ENCODE measurements around the gene ARL2BP. TPM values are rescaled to one million over a fixed set of nuclear protein-coding genes. Genes with fewer than 3 reads are reported as not detected.

Gene ARL2BP
- total and polyA plus RNA-seq, 2 of the 13 experiments (the other 11 are each of a cell fraction or from before 2014, with no cell fraction given), result 64.3 to 67.6 TPM

- no peak for TF ChIP-seq THAP8 (CRISPR knock-in tag; IDR thresholded peaks at IDR 0.05; ENCODE audit: borderline replicate concordance)
- TF ChIP-seq FOXK1 (CRISPR knock-in tag; IDR thresholded peaks at IDR 0.05; ENCODE audit: borderline replicate concordance, low read depth), result peak; percentile 75; the same call in 1 of the 2 replicates
- peak; percentile 80; the same call in 1 of the 2 replicates for TF ChIP-seq ZNF431 (CRISPR knock-in tag; IDR thresholded peaks at IDR 0.05; ENCODE audit: borderline replicate concordance, low read depth)
- TF ChIP-seq HMG20B (CRISPR knock-in tag; conservative IDR thresholded peaks at IDR 0.05), result peak; percentile 65
- TF ChIP-seq ZNF570 (CRISPR knock-in tag; IDR thresholded peaks at IDR 0.05; ENCODE audit: borderline replicate concordance), result 0 out of 2 replicates have a peak, but pooled peaks have one; percentile 44
- TF ChIP-seq FOSL1 (CRISPR knock-in tag; IDR thresholded peaks at IDR 0.05; ENCODE audit: borderline replicate concordance), result no peak
- TF ChIP-seq RORA (CRISPR knock-in tag; IDR thresholded peaks at IDR 0.05), result peak; percentile 26
- 0 out of 2 replicates have a peak, but pooled peaks have one; percentile 80 for TF ChIP-seq ZNF33B (CRISPR knock-in tag; IDR thresholded peaks at IDR 0.05)
- TF ChIP-seq SIX4 (CRISPR knock-in tag; IDR thresholded peaks at IDR 0.05), result peak; percentile 80; the same call in 1 of the 2 replicates
- TF ChIP-seq MAFG (CRISPR knock-in tag; IDR thresholded peaks at IDR 0.05), result no peak
- TF ChIP-seq NFYB (CRISPR knock-in tag; IDR thresholded peaks at IDR 0.05), result peak; percentile 53
- peak; percentile 99; the same call in 1 of the 2 replicates for TF ChIP-seq SSRP1 (CRISPR knock-in tag; IDR thresholded peaks at IDR 0.05)
- TF ChIP-seq PHF20 (CRISPR knock-in tag; IDR thresholded peaks at IDR 0.05), result peak; percentile 61; the same call in 1 of the 2 replicates
- TF ChIP-seq ZKSCAN1 (IDR thresholded peaks at IDR 0.05; ENCODE audit: low read length), result peak; percentile 60; the same call in 1 of the 2 replicates
- TF ChIP-seq ZNF784 (CRISPR knock-in tag; IDR thresholded peaks at IDR 0.05; ENCODE audit: borderline replicate concordance), result 0 out of 2 replicates have a peak, but pooled peaks have one; percentile 80
- no peak for TF ChIP-seq CHCHD3 (CRISPR knock-in tag; IDR thresholded peaks at IDR 0.05)
- no peak for TF ChIP-seq SMARCE1 (IDR thresholded peaks at IDR 0.05; ENCODE audit: borderline replicate concordance)
- TF ChIP-seq ZNF776 (CRISPR knock-in tag; IDR thresholded peaks at IDR 0.05), result no peak; the same call in 1 of the 2 replicates
- TF ChIP-seq RFX3 (CRISPR knock-in tag; IDR thresholded peaks at IDR 0.05), result peak; percentile 33; the same call in 1 of the 2 replicates
- TF ChIP-seq BRD4 (CRISPR knock-in tag; IDR thresholded peaks at IDR 0.05), result 0 out of 2 replicates have a peak, but pooled peaks have one; percentile 9
- no peak; the same call in 1 of the 2 replicates for TF ChIP-seq ZNF207 (IDR thresholded peaks at IDR 0.05; ENCODE audit: borderline replicate concordance)
- no peak; the same call in 1 of the 2 replicates for TF ChIP-seq ZNF510 (CRISPR knock-in tag; IDR thresholded peaks at IDR 0.05; ENCODE audit: low read depth)
- TF ChIP-seq ZGPAT (CRISPR knock-in tag; IDR thresholded peaks at IDR 0.05), result peak; percentile 95
Observed at GRCh38 chr16:57300387-57301125, 55.5 kb downstream of the ARL2BP start (continued).
